ENCODE results near the gene EEA1.

- TF ChIP-seq, protein P1, sequence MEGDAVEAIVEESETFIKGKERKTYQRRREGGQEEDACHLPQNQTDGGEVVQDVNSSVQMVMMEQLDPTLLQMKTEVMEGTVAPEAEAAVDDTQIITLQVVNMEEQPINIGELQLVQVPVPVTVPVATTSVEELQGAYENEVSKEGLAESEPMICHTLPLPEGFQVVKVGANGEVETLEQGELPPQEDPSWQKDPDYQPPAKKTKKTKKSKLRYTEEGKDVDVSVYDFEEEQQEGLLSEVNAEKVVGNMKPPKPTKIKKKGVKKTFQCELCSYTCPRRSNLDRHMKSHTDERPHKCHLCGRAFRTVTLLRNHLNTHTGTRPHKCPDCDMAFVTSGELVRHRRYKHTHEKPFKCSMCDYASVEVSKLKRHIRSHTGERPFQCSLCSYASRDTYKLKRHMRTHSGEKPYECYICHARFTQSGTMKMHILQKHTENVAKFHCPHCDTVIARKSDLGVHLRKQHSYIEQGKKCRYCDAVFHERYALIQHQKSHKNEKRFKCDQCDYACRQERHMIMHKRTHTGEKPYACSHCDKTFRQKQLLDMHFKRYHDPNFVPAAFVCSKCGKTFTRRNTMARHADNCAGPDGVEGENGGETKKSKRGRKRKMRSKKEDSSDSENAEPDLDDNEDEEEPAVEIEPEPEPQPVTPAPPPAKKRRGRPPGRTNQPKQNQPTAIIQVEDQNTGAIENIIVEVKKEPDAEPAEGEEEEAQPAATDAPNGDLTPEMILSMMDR (conservative IDR thresholded peaks at IDR 0.05; ENCODE audit: low read depth, low read length): no peak
- no peak for TF ChIP-seq EZH2 (IDR thresholded peaks at IDR 0.05; ENCODE audit: low read length, unreplicated experiment)
- no peak for TF ChIP-seq EZH2phosphoT487 (IDR thresholded peaks at IDR 0.05; ENCODE audit: borderline replicate concordance, low read length)
Measured at GRCh38 chr12:92898755-92899154, 30.3 kb downstream of the EEA1 start.

All from PC-3 (cell line).